HEK293 (cell line): ENCODE measurements around the gene RELCH.

Experiments
- CTCF ChIA-PET: fragments of 350-600 bp; formaldehyde crosslinking; extraction: SDS; loops from one replicate; lab custom pipeline; 2021; ENCODE audit warnings: antibody characterized with exemption; lab: Yijun Ruan, JAX
- POLR2A ChIA-PET: fragments of 300-600 bp; formaldehyde crosslinking; extraction: SDS; loops from one replicate; lab custom pipeline; 2020; ENCODE audit warnings: antibody characterized with exemption, inconsistent platforms; lab: Yijun Ruan, JAX
- H3K27ac ChIP-seq: fragments of 200-500 bp; sonication (Bioruptor generic); 2 replicates; pipeline ENCODE4 v1.5.1; 2014; ENCODE audit warnings: low read depth, low read length, control low read depth, inconsistent platforms; ENCODE audit errors: extremely low read depth
- H3K36me3 ChIP-seq, 2 experiments: fragments of 200-500 bp in 1 of 2; sonication (Bioruptor generic) in 1 of 2; 1 replicate in 1 of 2; 2 replicates in 1 of 2; pipeline ENCODE4 v1.5.1; 2014 to 2017; ENCODE audit warnings: inconsistent platforms in 2 of 2, low read length in 2 of 2; ENCODE audit not compliant: control insufficient read depth in 2 of 2, insufficient read depth in 1 of 2
- H3K4me1 ChIP-seq: fragments of 200-500 bp; sonication (Bioruptor generic); 2 replicates; pipeline ENCODE4 v1.5.1; 2014; ENCODE audit warnings: mild to moderate bottlenecking, low read length, inconsistent platforms; ENCODE audit not compliant: control insufficient read depth, insufficient read depth
- H3K4me3 ChIP-seq: 2 replicates; pipeline ENCODE4 v1.5.1; 2011; ENCODE audit warnings: low read depth, mild to moderate bottlenecking, control low read depth, low read length, moderate library complexity
- H3K9me3 ChIP-seq: fragments of 200-500 bp; sonication (Bioruptor generic); 2 replicates; pipeline ENCODE4 v1.5.1; 2014; ENCODE audit warnings: low read depth, low read length, inconsistent platforms; ENCODE audit not compliant: control insufficient read depth, insufficient read depth
- SALL2 ChIP-seq: fragments of 450-650 bp; formaldehyde crosslinking; IDR thresholded peaks from 2 replicates; pipeline ENCODE4 v1.5.0; 2017; ENCODE audit warnings: missing biosample characterization, mild to moderate bottlenecking, missing genetic modification characterization, borderline replicate concordance
- SCRT1 ChIP-seq: fragments of 450-650 bp; formaldehyde crosslinking; IDR thresholded peaks from 2 replicates; pipeline ENCODE4 v1.5.1; 2016; ENCODE audit warnings: missing biosample characterization, missing genetic modification characterization, borderline replicate concordance
- ZBTB20 ChIP-seq: fragments of 450-650 bp; formaldehyde crosslinking; IDR thresholded peaks from 2 replicates; pipeline ENCODE4 v1.5.1; 2016; ENCODE audit warnings: missing biosample characterization, missing genetic modification characterization
- ZFP69B ChIP-seq: fragments of 450-650 bp; formaldehyde crosslinking; IDR thresholded peaks from 2 replicates; pipeline ENCODE4 v1.5.1; 2016; ENCODE audit warnings: missing biosample characterization, missing genetic modification characterization
- ZNF266 ChIP-seq: fragments of 450-650 bp; formaldehyde crosslinking; IDR thresholded peaks from 2 replicates; pipeline ENCODE4 v1.5.1; 2016; ENCODE audit warnings: missing biosample characterization, missing genetic modification characterization, low read depth
- ZNF324 ChIP-seq: fragments of 450-650 bp; formaldehyde crosslinking; IDR thresholded peaks from 2 replicates; pipeline ENCODE4 v1.5.1; 2016; ENCODE audit warnings: missing biosample characterization, missing genetic modification characterization
- ZNF394 ChIP-seq: fragments of 450-650 bp; formaldehyde crosslinking; IDR thresholded peaks from 2 replicates; pipeline ENCODE4 v1.5.1; 2016; ENCODE audit warnings: missing biosample characterization, missing genetic modification characterization, mild to moderate bottlenecking, moderate library complexity, borderline replicate concordance
- ZNF404 ChIP-seq: fragments of 450-650 bp; formaldehyde crosslinking; IDR thresholded peaks from 2 replicates; pipeline ENCODE4 v1.5.1; 2017; ENCODE audit warnings: missing biosample characterization, missing genetic modification characterization
- ZNF521 ChIP-seq: fragments of 450-650 bp; formaldehyde crosslinking; IDR thresholded peaks from 2 replicates; pipeline ENCODE4 v1.5.1; 2017; ENCODE audit warnings: missing biosample characterization, mild to moderate bottlenecking, missing genetic modification characterization
- ZNF560 ChIP-seq: fragments of 450-650 bp; formaldehyde crosslinking; IDR thresholded peaks from 2 replicates; pipeline ENCODE4 v1.5.1; 2017; ENCODE audit warnings: missing biosample characterization, missing genetic modification characterization, borderline replicate concordance
- ZNF596 ChIP-seq: fragments of 450-650 bp; IDR thresholded peaks from 2 replicates; pipeline ENCODE4 v1.5.0; 2018; ENCODE audit warnings: missing biosample characterization, mild to moderate bottlenecking, missing genetic modification characterization, moderate library complexity
- ZNF626 ChIP-seq: fragments of 450-650 bp; sonication (Bioruptor Pico); formaldehyde crosslinking; IDR thresholded peaks from 2 replicates; pipeline ENCODE4 v1.5.1; 2018; ENCODE audit warnings: missing biosample characterization, missing genetic modification characterization, inconsistent platforms
- ZNF830 ChIP-seq: fragments of 450-650 bp; IDR thresholded peaks from 2 replicates; pipeline ENCODE4 v1.5.0; 2018; ENCODE audit warnings: missing biosample characterization, missing genetic modification characterization, low read depth, mild to moderate bottlenecking, moderate library complexity
- ZNF843 ChIP-seq: fragments of 450-650 bp; formaldehyde crosslinking; IDR thresholded peaks from 2 replicates; pipeline ENCODE4 v1.5.1; 2016; ENCODE audit warnings: missing biosample characterization, missing genetic modification characterization
- TF ChIP-seq, protein P1 (sequence below): fragments of 450-650 bp; formaldehyde crosslinking; IDR thresholded peaks from 2 replicates; pipeline ENCODE4 v1.5.1; 2016; ENCODE audit warnings: missing biosample characterization, missing genetic modification characterization
- TF ChIP-seq, protein P2 (sequence below): fragments of 450-650 bp; formaldehyde crosslinking; IDR thresholded peaks from 2 replicates; pipeline ENCODE4 v1.5.1; 2017; ENCODE audit warnings: missing biosample characterization, missing genetic modification characterization
- TF ChIP-seq, protein P3 (sequence below): fragments of 450-650 bp; formaldehyde crosslinking; conservative IDR thresholded peaks from 2 replicates; pipeline ENCODE4 v1.5.1; 2016; ENCODE audit warnings: low read depth, missing biosample characterization, missing genetic modification characterization
- TF ChIP-seq, protein P4 (sequence below): fragments of 450-650 bp; formaldehyde crosslinking; IDR thresholded peaks from 2 replicates; pipeline ENCODE4 v1.5.1; 2016; ENCODE audit warnings: missing biosample characterization, missing genetic modification characterization
- TF ChIP-seq, protein P5 (sequence below): fragments of 450-650 bp; formaldehyde crosslinking; IDR thresholded peaks from 2 replicates; pipeline ENCODE4 v1.5.1; 2016; ENCODE audit warnings: missing biosample characterization, missing genetic modification characterization
- TF ChIP-seq, protein P6 (sequence below): fragments of 450-650 bp; formaldehyde crosslinking; IDR thresholded peaks from 2 replicates; pipeline ENCODE4 v1.5.1; 2016; ENCODE audit warnings: missing biosample characterization, missing genetic modification characterization, borderline replicate concordance

Gene RELCH

DNA sequence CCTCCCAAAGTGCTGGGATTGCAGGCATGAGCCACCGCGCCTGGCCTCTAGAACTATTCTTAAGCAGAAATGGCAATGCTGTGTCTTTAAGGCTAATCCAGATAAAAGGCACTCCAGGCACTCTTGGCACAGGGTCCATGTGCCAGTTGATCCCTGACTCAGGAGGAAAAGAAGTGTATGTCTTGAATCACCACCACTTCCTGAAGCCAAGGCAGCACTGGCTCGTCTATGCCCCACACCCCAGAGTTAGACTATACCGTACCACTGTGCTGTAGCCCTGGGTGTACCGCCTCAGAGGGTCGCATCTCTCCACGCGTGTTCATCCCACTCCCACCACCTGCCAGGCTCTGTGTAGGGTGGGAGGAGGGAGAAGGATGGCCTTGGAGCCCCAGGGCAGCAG is 147.1 kb downstream of the RELCH start:
- POLR2A ChIA-PET, result interaction anchor here (1.0 kb wide), 1 partner anchor 189 kb away, joined by 3 read pairs; the partner anchor contains the start of gene ZCCHC2

DNA sequence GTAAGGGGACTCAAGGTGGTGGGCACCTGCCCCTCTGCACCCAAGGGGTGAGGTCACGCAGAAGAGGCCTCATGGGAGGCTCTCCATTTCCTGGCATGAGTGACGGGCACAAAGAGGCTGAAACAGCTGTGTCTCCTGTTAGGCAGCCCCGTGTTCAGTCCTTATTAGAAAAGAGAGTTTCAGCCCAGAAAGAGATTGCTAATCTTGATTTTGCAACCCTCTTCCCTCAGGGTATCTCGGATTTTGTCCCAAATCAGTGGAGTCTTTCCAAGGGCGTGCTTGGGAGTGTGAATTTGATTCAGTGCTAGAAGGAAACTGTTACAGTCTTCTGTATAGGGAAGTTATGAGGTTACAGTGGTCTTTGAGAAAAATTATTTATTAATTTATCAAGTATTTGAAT is 148.4 kb downstream of the RELCH start:
- TF ChIP-seq, protein P1, sequence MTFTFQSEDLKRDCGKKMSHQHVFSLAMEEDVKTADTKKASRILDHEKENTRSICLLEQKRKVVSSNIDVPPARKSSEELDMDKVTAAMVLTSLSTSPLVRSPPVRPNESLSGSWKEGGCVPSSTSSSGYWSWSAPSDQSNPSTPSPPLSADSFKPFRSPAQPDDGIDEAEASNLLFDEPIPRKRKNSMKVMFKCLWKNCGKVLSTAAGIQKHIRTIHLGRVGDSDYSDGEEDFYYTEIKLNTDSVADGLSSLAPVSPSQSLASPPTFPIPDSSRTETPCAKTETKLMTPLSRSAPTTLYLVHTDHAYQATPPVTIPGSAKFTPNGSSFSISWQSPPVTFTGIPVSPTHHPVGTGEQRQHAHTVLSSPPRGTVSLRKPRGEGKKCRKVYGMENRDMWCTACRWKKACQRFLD (tag by site-specific recombination), result no peak
- TF ChIP-seq, protein P2, sequence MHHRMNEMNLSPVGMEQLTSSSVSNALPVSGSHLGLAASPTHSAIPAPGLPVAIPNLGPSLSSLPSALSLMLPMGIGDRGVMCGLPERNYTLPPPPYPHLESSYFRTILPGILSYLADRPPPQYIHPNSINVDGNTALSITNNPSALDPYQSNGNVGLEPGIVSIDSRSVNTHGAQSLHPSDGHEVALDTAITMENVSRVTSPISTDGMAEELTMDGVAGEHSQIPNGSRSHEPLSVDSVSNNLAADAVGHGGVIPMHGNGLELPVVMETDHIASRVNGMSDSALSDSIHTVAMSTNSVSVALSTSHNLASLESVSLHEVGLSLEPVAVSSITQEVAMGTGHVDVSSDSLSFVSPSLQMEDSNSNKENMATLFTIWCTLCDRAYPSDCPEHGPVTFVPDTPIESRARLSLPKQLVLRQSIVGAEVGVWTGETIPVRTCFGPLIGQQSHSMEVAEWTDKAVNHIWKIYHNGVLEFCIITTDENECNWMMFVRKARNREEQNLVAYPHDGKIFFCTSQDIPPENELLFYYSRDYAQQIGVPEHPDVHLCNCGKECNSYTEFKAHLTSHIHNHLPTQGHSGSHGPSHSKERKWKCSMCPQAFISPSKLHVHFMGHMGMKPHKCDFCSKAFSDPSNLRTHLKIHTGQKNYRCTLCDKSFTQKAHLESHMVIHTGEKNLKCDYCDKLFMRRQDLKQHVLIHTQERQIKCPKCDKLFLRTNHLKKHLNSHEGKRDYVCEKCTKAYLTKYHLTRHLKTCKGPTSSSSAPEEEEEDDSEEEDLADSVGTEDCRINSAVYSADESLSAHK, result 0 out of 2 replicates have a peak, but pooled peaks have one; percentile 35
- Histone ChIP-seq H3K36me3 (no peaks in the 10 kb centered on the region), H3K4me1 (peaks cover 24% of the 10 kb centered on the region), H3K4me3 (no peak overlapping the region), H3K9me3 (no peaks in the 10 kb centered on the region), H3K27ac (no peak overlapping the region)
- POLR2A ChIA-PET, result no interaction called here
- CTCF ChIA-PET, result no interaction called here

More for the DNA sequence above, 147.1 kb downstream of the RELCH start:
- no peaks in the 10 kb centered on the region for H3K9me3 ChIP-seq
- CTCF ChIA-PET, result interaction anchor here (0.7 to 1.0 kb wide), 2 partner anchors 8 to 673 kb away, joined by 4 to 5 read pairs; partner anchors contain the start of gene TNFRSF11A
- H3K36me3 ChIP-seq, result no peaks in the 10 kb centered on the region
- H3K4me1 ChIP-seq, result peaks cover 31% of the 10 kb centered on the region
- no peak overlapping the region for H3K27ac ChIP-seq
- no peak overlapping the region for H3K4me3 ChIP-seq
- TF ChIP-seq ZNF394 (tag by site-specific recombination), result no peak
- TF ChIP-seq SCRT1 (tag by site-specific recombination), result no peak
- TF ChIP-seq, protein P3, sequence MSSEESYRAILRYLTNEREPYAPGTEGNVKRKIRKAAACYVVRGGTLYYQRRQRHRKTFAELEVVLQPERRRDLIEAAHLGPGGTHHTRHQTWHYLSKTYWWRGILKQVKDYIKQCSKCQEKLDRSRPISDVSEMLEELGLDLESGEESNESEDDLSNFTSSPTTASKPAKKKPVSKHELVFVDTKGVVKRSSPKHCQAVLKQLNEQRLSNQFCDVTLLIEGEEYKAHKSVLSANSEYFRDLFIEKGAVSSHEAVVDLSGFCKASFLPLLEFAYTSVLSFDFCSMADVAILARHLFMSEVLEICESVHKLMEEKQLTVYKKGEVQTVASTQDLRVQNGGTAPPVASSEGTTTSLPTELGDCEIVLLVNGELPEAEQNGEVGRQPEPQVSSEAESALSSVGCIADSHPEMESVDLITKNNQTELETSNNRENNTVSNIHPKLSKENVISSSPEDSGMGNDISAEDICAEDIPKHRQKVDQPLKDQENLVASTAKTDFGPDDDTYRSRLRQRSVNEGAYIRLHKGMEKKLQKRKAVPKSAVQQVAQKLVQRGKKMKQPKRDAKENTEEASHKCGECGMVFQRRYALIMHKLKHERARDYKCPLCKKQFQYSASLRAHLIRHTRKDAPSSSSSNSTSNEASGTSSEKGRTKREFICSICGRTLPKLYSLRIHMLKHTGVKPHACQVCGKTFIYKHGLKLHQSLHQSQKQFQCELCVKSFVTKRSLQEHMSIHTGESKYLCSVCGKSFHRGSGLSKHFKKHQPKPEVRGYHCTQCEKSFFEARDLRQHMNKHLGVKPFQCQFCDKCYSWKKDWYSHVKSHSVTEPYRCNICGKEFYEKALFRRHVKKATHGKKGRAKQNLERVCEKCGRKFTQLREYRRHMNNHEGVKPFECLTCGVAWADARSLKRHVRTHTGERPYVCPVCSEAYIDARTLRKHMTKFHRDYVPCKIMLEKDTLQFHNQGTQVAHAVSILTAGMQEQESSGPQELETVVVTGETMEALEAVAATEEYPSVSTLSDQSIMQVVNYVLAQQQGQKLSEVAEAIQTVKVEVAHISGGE (tag by site-specific recombination), result no peak
- TF ChIP-seq ZNF324 (tag by site-specific recombination), result no peak
- TF ChIP-seq, protein P4, sequence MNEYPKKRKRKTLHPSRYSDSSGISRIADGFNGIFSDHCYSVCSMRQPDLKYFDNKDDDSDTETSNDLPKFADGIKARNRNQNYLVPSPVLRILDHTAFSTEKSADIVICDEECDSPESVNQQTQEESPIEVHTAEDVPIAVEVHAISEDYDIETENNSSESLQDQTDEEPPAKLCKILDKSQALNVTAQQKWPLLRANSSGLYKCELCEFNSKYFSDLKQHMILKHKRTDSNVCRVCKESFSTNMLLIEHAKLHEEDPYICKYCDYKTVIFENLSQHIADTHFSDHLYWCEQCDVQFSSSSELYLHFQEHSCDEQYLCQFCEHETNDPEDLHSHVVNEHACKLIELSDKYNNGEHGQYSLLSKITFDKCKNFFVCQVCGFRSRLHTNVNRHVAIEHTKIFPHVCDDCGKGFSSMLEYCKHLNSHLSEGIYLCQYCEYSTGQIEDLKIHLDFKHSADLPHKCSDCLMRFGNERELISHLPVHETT (tag by site-specific recombination), result no peak
- TF ChIP-seq ZNF266 (tag by site-specific recombination), result no peak
- TF ChIP-seq ZNF521 (tag by site-specific recombination), result no peak
- TF ChIP-seq ZNF560, result no peak
- TF ChIP-seq ZFP69B (tag by site-specific recombination), result no peak
- TF ChIP-seq ZNF830 (tag by site-specific recombination), result no peak
- no peak for TF ChIP-seq ZBTB20
- no peak for TF ChIP-seq ZNF596 (tag by site-specific recombination)
- no peak for TF ChIP-seq ZNF404
- TF ChIP-seq ZNF626, result no peak
- no peak for TF ChIP-seq ZNF843 (tag by site-specific recombination)
- TF ChIP-seq, protein P5, sequence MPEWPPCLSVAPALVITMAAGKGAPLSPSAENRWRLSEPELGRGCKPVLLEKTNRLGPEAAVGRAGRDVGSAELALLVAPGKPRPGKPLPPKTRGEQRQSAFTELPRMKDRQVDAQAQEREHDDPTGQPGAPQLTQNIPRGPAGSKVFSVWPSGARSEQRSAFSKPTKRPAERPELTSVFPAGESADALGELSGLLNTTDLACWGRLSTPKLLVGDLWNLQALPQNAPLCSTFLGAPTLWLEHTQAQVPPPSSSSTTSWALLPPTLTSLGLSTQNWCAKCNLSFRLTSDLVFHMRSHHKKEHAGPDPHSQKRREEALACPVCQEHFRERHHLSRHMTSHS (tag by site-specific recombination), result no peak
- no peak for TF ChIP-seq SALL2 (tag by site-specific recombination)
- TF ChIP-seq, protein P6, sequence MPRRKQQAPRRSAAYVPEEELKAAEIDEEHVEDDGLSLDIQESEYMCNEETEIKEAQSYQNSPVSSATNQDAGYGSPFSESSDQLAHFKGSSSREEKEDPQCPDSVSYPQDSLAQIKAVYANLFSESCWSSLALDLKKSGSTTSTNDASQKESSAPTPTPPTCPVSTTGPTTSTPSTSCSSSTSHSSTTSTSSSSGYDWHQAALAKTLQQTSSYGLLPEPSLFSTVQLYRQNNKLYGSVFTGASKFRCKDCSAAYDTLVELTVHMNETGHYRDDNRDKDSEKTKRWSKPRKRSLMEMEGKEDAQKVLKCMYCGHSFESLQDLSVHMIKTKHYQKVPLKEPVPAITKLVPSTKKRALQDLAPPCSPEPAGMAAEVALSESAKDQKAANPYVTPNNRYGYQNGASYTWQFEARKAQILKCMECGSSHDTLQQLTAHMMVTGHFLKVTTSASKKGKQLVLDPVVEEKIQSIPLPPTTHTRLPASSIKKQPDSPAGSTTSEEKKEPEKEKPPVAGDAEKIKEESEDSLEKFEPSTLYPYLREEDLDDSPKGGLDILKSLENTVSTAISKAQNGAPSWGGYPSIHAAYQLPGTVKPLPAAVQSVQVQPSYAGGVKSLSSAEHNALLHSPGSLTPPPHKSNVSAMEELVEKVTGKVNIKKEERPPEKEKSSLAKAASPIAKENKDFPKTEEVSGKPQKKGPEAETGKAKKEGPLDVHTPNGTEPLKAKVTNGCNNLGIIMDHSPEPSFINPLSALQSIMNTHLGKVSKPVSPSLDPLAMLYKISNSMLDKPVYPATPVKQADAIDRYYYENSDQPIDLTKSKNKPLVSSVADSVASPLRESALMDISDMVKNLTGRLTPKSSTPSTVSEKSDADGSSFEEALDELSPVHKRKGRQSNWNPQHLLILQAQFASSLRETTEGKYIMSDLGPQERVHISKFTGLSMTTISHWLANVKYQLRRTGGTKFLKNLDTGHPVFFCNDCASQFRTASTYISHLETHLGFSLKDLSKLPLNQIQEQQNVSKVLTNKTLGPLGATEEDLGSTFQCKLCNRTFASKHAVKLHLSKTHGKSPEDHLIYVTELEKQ (tag by site-specific recombination), result no peak
